LNCaP clone FGC (cell line): ENCODE measurements around the gene ADAMTSL2.

Experiments
- DNase-seq: peaks from one replicate; pipeline ENCODE4 v3.0.0-alpha.2; 2011; ENCODE audit warnings: low read depth
- H3K4me3 ChIP-seq: 2 replicates; pipeline ENCODE4 v1.5.1; 2011; ENCODE audit warnings: mild to moderate bottlenecking, low read depth, low read length, control low read depth
- CTCF ChIP-seq: IDR thresholded peaks from 2 replicates; pipeline ENCODE4 v1.5.1; 2012; ENCODE audit warnings: mild to moderate bottlenecking; ENCODE audit not compliant: control insufficient read depth, insufficient read depth; ENCODE audit errors: extremely low read depth

ADAMTSL2 gene

GRCh38 chr9:133621725-133622267 lies 87.3 kb downstream of the ADAMTSL2 start:
- no peak for DNase-seq
- H3K4me3 ChIP-seq, result no peak overlapping the region
- TF ChIP-seq CTCF, result no peak

GRCh38 chr9:133622555-133622954 lies 88.1 kb downstream of the ADAMTSL2 start:
- no peak for DNase-seq
- no peak overlapping the region for H3K4me3 ChIP-seq
- no peak for TF ChIP-seq CTCF
